Right cardiac atrium (tissue), 5 donors: ENCODE results near the gene SLC50A1. TPM values are rescaled to one million over a fixed set of nuclear protein-coding genes. Genes with fewer than 3 reads are reported as not detected.

Source experiments
- ATAC-seq, 2 donors: fragments of 200-7000 bp; cut with Tn5 transposase; one replicate each; pipeline versions ENCODE4 v1.8.0 to v1.9.1; 2020; ENCODE audit warnings: moderate library complexity in 2 of 2, mild to moderate bottlenecking in 1 of 2
- DNase-seq, 3 donors: peaks; one replicate each; pipeline ENCODE4 v3.0.0-alpha.2; 2020
- H3K27ac ChIP-seq: one replicate; pipeline ENCODE4 v1.5.1; 2013; ENCODE audit warnings: mild to moderate bottlenecking, low read length, control low read depth, moderate library complexity
- H3K27me3 ChIP-seq: one replicate; pipeline ENCODE4 v1.6.1; 2013; ENCODE audit not compliant: control insufficient read depth, insufficient read depth
- H3K4me1 ChIP-seq: one replicate; pipeline ENCODE4 v1.6.1; 2013; ENCODE audit warnings: low read length; ENCODE audit not compliant: control insufficient read depth, insufficient read depth
- H3K4me3 ChIP-seq: one replicate; pipeline ENCODE4 v1.5.1; 2013; ENCODE audit warnings: low read length, control low read depth
- H3K9me3 ChIP-seq: one replicate; pipeline ENCODE4 v1.6.1; 2013; ENCODE audit warnings: low read length; ENCODE audit not compliant: control insufficient read depth
- WGBS: extraction: QIAGEN DNeasy Blood & Tissue Kit; methylation state at CpG from one replicate; pipeline ENCODE4 v1.1.7; 2013; 5-methylcytosine and 5-hydroxymethylcytosine counted together
- intact Hi-C, 4 donors: fragments of 100-400 bp; cut with DNase I; formaldehyde crosslinking; loops; one replicate each; pipeline versions ENCODE4 v1.11.0 to v1.14.0; 2022 to 2023
- polyA plus RNA-seq: library from polyadenylated mRNA; stranded (reverse); fragments of 200-250 nt; gene quantifications from one replicate; pipeline ENCODE4 v1.2.3, GENCODE V29; 2013
- total RNA-seq, 4 donors: library from RNA; stranded (reverse); fragmentation: NEBNext Ultra II Directional; extraction: Animal tissue kit (Norgen Biotek cat#: 25700); gene quantifications; one replicate each; pipeline ENCODE4 v1.2.1, GENCODE V29; 2021
- donor health status: healthy with polysubstance abuse.
- donor health status: DM: no; HTN: yes; CAD: no.
- donor health status: DM: no; HTN: no; CAD: no.
- donor health status: DM: no; HTN: yes; CAD: no; lungs with severe emphysema.
- donor health status: DM: yes; HTN: yes; CAD: no.

Gene SLC50A1
- total and polyA plus RNA-seq, 5 donors: 8.1 to 13.6 (median 10.0) TPM

GRCh38 chr1:155103325-155103724 lies 32.3 kb upstream of the SLC50A1 start:
- no peak overlapping the region for H3K4me3 ChIP-seq
- WGBS: 94% methylated on average over 9 of the region's 9 CpGs
- no peaks in the 10 kb centered on the region for H3K4me1 ChIP-seq
- no peaks in the 10 kb centered on the region for H3K9me3 ChIP-seq
- H3K27ac ChIP-seq: no peak overlapping the region
- no peaks in the 10 kb centered on the region for H3K27me3 ChIP-seq
- no peak for ATAC-seq
- intact Hi-C loops: no loop called here
- DNase-seq: no peak

- DNase-seq (no peak), ATAC-seq (peak; percentile 70 to 75)
- no peaks in the 10 kb centered on the region for H3K9me3 ChIP-seq
- H3K4me3 ChIP-seq: no peak overlapping the region
- 69% methylated on average over 7 of the region's 7 CpGs for WGBS
- H3K4me1 ChIP-seq: no peaks in the 10 kb centered on the region
- H3K27me3 ChIP-seq: no peaks in the 10 kb centered on the region
- peak overlapping the region; percentile 44 for H3K27ac ChIP-seq
- intact Hi-C loops: no loop called here
These were observed 30.8 kb upstream of the SLC50A1 start for GRCh38 chr1:155104605-155105534.

- peak overlapping the region; percentile 44 for H3K27ac ChIP-seq
- H3K4me1 ChIP-seq: no peaks in the 10 kb centered on the region
These were observed 30.0 kb upstream of the SLC50A1 start for GRCh38 chr1:155105604-155106011.

GRCh38 chr1:155106862-155107261 lies 28.8 kb upstream of the SLC50A1 start:
- ATAC-seq (no peak), DNase-seq (no peak)
- Histone ChIP-seq H3K4me3 (no peak overlapping the region), H3K9me3 (no peaks in the 10 kb centered on the region), H3K27me3 (no peaks in the 10 kb centered on the region), H3K27ac (no peak overlapping the region), H3K4me1 (no peaks in the 10 kb centered on the region)
- intact Hi-C loops: no loop called here
- WGBS: 72% methylated on average over 6 of the region's 6 CpGs

More at GRCh38 chr1:155105604-155106011, 30.0 kb upstream of the SLC50A1 start:
- 63% methylated on average over 7 of the region's 7 CpGs for WGBS
- ATAC-seq (peak; percentile 86 to 92), DNase-seq (peak; percentile 56 to 84 (median 67))
- Histone ChIP-seq H3K9me3 (no peaks in the 10 kb centered on the region), H3K4me3 (no peak overlapping the region), H3K27me3 (no peaks in the 10 kb centered on the region)
- intact Hi-C loops: no loop called here

- intact Hi-C loops: no loop called here
- ATAC-seq (no peak), DNase-seq (no peak)
- Histone ChIP-seq H3K27ac (no peak overlapping the region), H3K9me3 (no peaks in the 10 kb centered on the region), H3K4me3 (no peak overlapping the region), H3K27me3 (no peaks in the 10 kb centered on the region), H3K4me1 (no peaks in the 10 kb centered on the region)
- 77% methylated on average over 12 of the region's 12 CpGs for WGBS
These were observed 28.1 kb upstream of the SLC50A1 start for GRCh38 chr1:155107309-155108264.

- H3K9me3 ChIP-seq: no peaks in the 10 kb centered on the region
- intact Hi-C loops: no loop called here
- H3K27me3 ChIP-seq: no peaks in the 10 kb centered on the region
- no peaks in the 10 kb centered on the region for H3K4me1 ChIP-seq
- no peak overlapping the region for H3K27ac ChIP-seq
- no peak overlapping the region for H3K4me3 ChIP-seq
- DNase-seq (no peak), ATAC-seq (no peak)
- WGBS: 82% methylated on average over 5 of the region's 5 CpGs
These were observed 27.4 kb upstream of the SLC50A1 start for GRCh38 chr1:155108296-155108695.

GRCh38 chr1:155110381-155110780 lies 25.3 kb upstream of the SLC50A1 start:
- intact Hi-C loops: no loop called here
- no peak for ATAC-seq
- WGBS: 82% methylated on average over 8 of the region's 8 CpGs

GRCh38 chr1:155110826-155111225 lies 24.8 kb upstream of the SLC50A1 start:
- Histone ChIP-seq H3K4me1 (no peaks in the 10 kb centered on the region), H3K9me3 (no peaks in the 10 kb centered on the region), H3K27me3 (no peaks in the 10 kb centered on the region), H3K27ac (no peak overlapping the region), H3K4me3 (no peak overlapping the region)
- ATAC-seq (no peak), DNase-seq (no peak)
- intact Hi-C loops: no loop called here
- WGBS: 77% methylated on average over 8 of the region's 8 CpGs

More at GRCh38 chr1:155110381-155110780, 25.3 kb upstream of the SLC50A1 start:
- Histone ChIP-seq H3K4me3 (no peak overlapping the region), H3K9me3 (no peaks in the 10 kb centered on the region), H3K4me1 (no peaks in the 10 kb centered on the region), H3K27me3 (no peaks in the 10 kb centered on the region), H3K27ac (no peak overlapping the region)
- DNase-seq: no peak

- intact Hi-C loops: no loop called here
- Histone ChIP-seq H3K4me1 (no peaks in the 10 kb centered on the region), H3K27ac (no peak overlapping the region), H3K27me3 (no peaks in the 10 kb centered on the region), H3K9me3 (no peaks in the 10 kb centered on the region), H3K4me3 (no peak overlapping the region)
- DNase-seq: no peak
- 57% methylated on average over 5 of the region's 5 CpGs for WGBS
- no peak for ATAC-seq
These were observed 22.1 kb upstream of the SLC50A1 start for GRCh38 chr1:155113450-155113980.

GRCh38 chr1:155116113-155116764 lies 19.4 kb upstream of the SLC50A1 start:
- WGBS: 70% methylated on average over 5 of the region's 5 CpGs
- intact Hi-C loops: no loop called here
- H3K27me3 ChIP-seq: no peaks in the 10 kb centered on the region
- DNase-seq: no peak
- no peak overlapping the region for H3K27ac ChIP-seq
- H3K9me3 ChIP-seq: no peaks in the 10 kb centered on the region
- no peaks in the 10 kb centered on the region for H3K4me1 ChIP-seq
- no peak overlapping the region for H3K4me3 ChIP-seq
- ATAC-seq: no peak
